Natural killer cell treated with Interleukin-12 subunit alpha and Interleukin-12 subunit beta and Interleukin-15 and Interleukin-18, amount 100 ng/mL, for 72 hours (primary cell): ENCODE results near the gene ECT2. TPM values are rescaled to one million over a fixed set of nuclear protein-coding genes. Genes with fewer than 3 reads are reported as not detected.
A peak's percentile ranks its signal among the peaks of the same experiment; 100 is the strongest.
"Not testable (repeated sequence)": the region's sequence is repeated elsewhere in the genome, so short reads cannot be mapped to it uniquely, and the experiment has no call there.

ENCODE experiments used
- ATAC-seq, 2 donors: fragments of 150-1000 bp; cut with Tn5 transposase in 1 of 2; sonication (Bioruptor Pico), chemical (Tn5 transposase) in 1 of 2; 2 replicates each; pipeline ENCODE4 v1.10.0; 2021
- DNase-seq: peaks from one replicate; pipeline ENCODE4 v3.0.0; 2022; ENCODE audit warnings: low spot score
- H3K27ac Mint-ChIP-seq, 2 donors: 1 replicate in 1 of 2; 2 replicates in 1 of 2; pipeline ENCODE4 v1.8.0; 2022; ENCODE audit warnings: mixed read lengths in 2 of 2, mild to moderate bottlenecking in 1 of 2, moderate library complexity in 1 of 2
- H3K27me3 Mint-ChIP-seq, 2 donors: 1 replicate in 1 of 2; 2 replicates in 1 of 2; pipeline ENCODE4 v1.8.0; 2022; ENCODE audit warnings: mixed read lengths in 2 of 2
- H3K36me3 Mint-ChIP-seq: one replicate; pipeline ENCODE4 v1.8.0; 2022; ENCODE audit warnings: mixed read lengths
- H3K4me1 Mint-ChIP-seq, 2 donors: 1 replicate in 1 of 2; 2 replicates in 1 of 2; pipeline ENCODE4 v1.8.0; 2022; ENCODE audit warnings: low read depth in 2 of 2, mixed read lengths in 2 of 2, mild to moderate bottlenecking in 1 of 2
- H3K4me3 Mint-ChIP-seq: one replicate; pipeline ENCODE4 v1.8.0; 2022; ENCODE audit warnings: mixed read lengths
- H3K9me3 Mint-ChIP-seq: 2 replicates; pipeline ENCODE4 v1.8.0; 2022; ENCODE audit warnings: mixed read lengths
- total RNA-seq, 2 donors: library from RNA; stranded (reverse); gene quantifications; one replicate each; pipeline ENCODE4 v1.2.3, GENCODE V29; 2022

The ECT2 gene
- total RNA-seq: 10 to 100 TPM; 27.8 to 59.7 TPM

- Mint-ChIP-seq H3K27me3 (no peaks in the 10 kb centered on the region), H3K36me3 (peaks cover 6% of the 10 kb centered on the region), H3K9me3 (no peaks in the 10 kb centered on the region), H3K4me1 (peaks cover 17 to 28% of the 10 kb centered on the region in 2 donors), H3K27ac (peak within 1 kb of the TSS; percentile 92 to 94), H3K4me3 (peak within 1 kb of the TSS; percentile 98)
- peak; percentile 97 for DNase-seq
- peak; percentile 99 to 100 for ATAC-seq
Measured at GRCh38 chr3:172750368-172751174, at the start of gene ECT2. ECT2 (plus strand) TSS chr3:172750726; CDS start chr3:172754531, 3,805 bp downstream.

GRCh38 chr3:172700936-172701455, 49.5 kb upstream of the ECT2 start:
- H3K27me3 Mint-ChIP-seq: no peaks in the 10 kb centered on the region

GRCh38 chr3:172701751-172702150, 48.8 kb upstream of the ECT2 start:
- DNase-seq: no peak
- Mint-ChIP-seq H3K4me1 (peaks cover 11 to 14% of the 10 kb centered on the region in 2 donors), H3K9me3 (no peaks in the 10 kb centered on the region), H3K36me3 (no peaks in the 10 kb centered on the region), H3K27me3 (no peaks in the 10 kb centered on the region), H3K4me3 (no peak overlapping the region), H3K27ac (no peak overlapping the region)
- no peak for ATAC-seq

More at GRCh38 chr3:172700936-172701455, 49.5 kb upstream of the ECT2 start:
- H3K9me3 Mint-ChIP-seq: no peaks in the 10 kb centered on the region
- ATAC-seq (no peak), DNase-seq (no peak)
- H3K27ac Mint-ChIP-seq: no peak overlapping the region
- H3K36me3 Mint-ChIP-seq: no peaks in the 10 kb centered on the region
- H3K4me1 Mint-ChIP-seq: peaks cover 11 to 14% of the 10 kb centered on the region in 2 donors
- H3K4me3 Mint-ChIP-seq: no peak overlapping the region

- Mint-ChIP-seq H3K27me3 (no peaks in the 10 kb centered on the region), H3K4me3 (no peak overlapping the region), H3K36me3 (no peaks in the 10 kb centered on the region), H3K27ac (no peak overlapping the region), H3K9me3 (no peaks in the 10 kb centered on the region), H3K4me1 (peaks cover 11 to 14% of the 10 kb centered on the region in 2 donors)
- ATAC-seq (no peak), DNase-seq (no peak)
Measured at GRCh38 chr3:172702256-172702655, 48.3 kb upstream of the ECT2 start.

- H3K27me3 Mint-ChIP-seq, H3K36me3 Mint-ChIP-seq: not testable (repeated sequence)
Measured at GRCh38 chr3:172702731-172703130, 47.8 kb upstream of the ECT2 start.

GRCh38 chr3:172704001-172704400, 46.5 kb upstream of the ECT2 start:
- Mint-ChIP-seq H3K36me3 (no peaks in the 10 kb centered on the region), H3K27ac (no peak overlapping the region), H3K27me3 (no peaks in the 10 kb centered on the region), H3K4me3 (no peak overlapping the region), H3K4me1 (peaks cover 8 to 12% of the 10 kb centered on the region in 2 donors), H3K9me3 (no peaks in the 10 kb centered on the region)
- ATAC-seq: no peak
- no peak for DNase-seq

More at GRCh38 chr3:172702731-172703130, 47.8 kb upstream of the ECT2 start:
- not testable (repeated sequence) for H3K4me3 Mint-ChIP-seq, ATAC-seq, DNase-seq, H3K27ac Mint-ChIP-seq, H3K9me3 Mint-ChIP-seq
- H3K4me1 Mint-ChIP-seq: peaks cover 11 to 14% of the 10 kb centered on the region in 2 donors

- no peak overlapping the region for H3K4me3 Mint-ChIP-seq
- no peaks in the 10 kb centered on the region for H3K36me3 Mint-ChIP-seq
- H3K27ac Mint-ChIP-seq: no peak overlapping the region
- peaks cover 15 to 22% of the 10 kb centered on the region in 2 donors for H3K4me1 Mint-ChIP-seq
- H3K9me3 Mint-ChIP-seq: no peaks in the 10 kb centered on the region
- no peaks in the 10 kb centered on the region for H3K27me3 Mint-ChIP-seq
- DNase-seq (no peak), ATAC-seq (no peak)
Measured at GRCh38 chr3:172705170-172705569, 45.4 kb upstream of the ECT2 start.

GRCh38 chr3:172707030-172707429, 43.5 kb upstream of the ECT2 start:
- Mint-ChIP-seq H3K36me3 (no peaks in the 10 kb centered on the region), H3K27ac (no peak overlapping the region), H3K4me1 (peaks cover 21 to 31% of the 10 kb centered on the region in 2 donors), H3K4me3 (no peak overlapping the region), H3K9me3 (no peaks in the 10 kb centered on the region), H3K27me3 (no peaks in the 10 kb centered on the region)
- DNase-seq (no peak), ATAC-seq (no peak)

GRCh38 chr3:172707967-172708366, 42.6 kb upstream of the ECT2 start:
- H3K36me3 Mint-ChIP-seq: no peaks in the 10 kb centered on the region

GRCh38 chr3:172708921-172709773, 41.4 kb upstream of the ECT2 start:
- Mint-ChIP-seq H3K9me3 (no peaks in the 10 kb centered on the region), H3K36me3 (no peaks in the 10 kb centered on the region), H3K4me1 (peaks cover 20 to 29% of the 10 kb centered on the region in 2 donors), H3K27ac (peak overlapping the region; percentile 54 to 91), H3K4me3 (peak overlapping the region; percentile 97), H3K27me3 (no peaks in the 10 kb centered on the region)
- ATAC-seq: no peak
- DNase-seq: no peak

More at GRCh38 chr3:172707967-172708366, 42.6 kb upstream of the ECT2 start:
- Mint-ChIP-seq H3K27ac (no peak overlapping the region), H3K27me3 (no peaks in the 10 kb centered on the region), H3K4me3 (no peak overlapping the region), H3K9me3 (no peaks in the 10 kb centered on the region), H3K4me1 (peaks cover 20 to 29% of the 10 kb centered on the region in 2 donors)
- DNase-seq (no peak), ATAC-seq (no peak)

- Mint-ChIP-seq H3K27ac (peak overlapping the region; percentile 54 to 91), H3K4me3 (peak overlapping the region; percentile 97), H3K9me3 (no peaks in the 10 kb centered on the region), H3K36me3 (no peaks in the 10 kb centered on the region), H3K27me3 (no peaks in the 10 kb centered on the region), H3K4me1 (peaks cover 20 to 29% of the 10 kb centered on the region in 2 donors)
- ATAC-seq (no peak), DNase-seq (no peak)
Measured at GRCh38 chr3:172709774-172710663, 40.5 kb upstream of the ECT2 start.

- Mint-ChIP-seq H3K27me3 (no peaks in the 10 kb centered on the region), H3K4me3 (peak within 1 kb of the TSS; percentile 97), H3K4me1 (peaks cover 20 to 29% of the 10 kb centered on the region in 2 donors), H3K27ac (peak within 1 kb of the TSS; percentile 54 to 91), H3K36me3 (no peaks in the 10 kb centered on the region), H3K9me3 (no peaks in the 10 kb centered on the region)
- DNase-seq (peak; percentile 87), ATAC-seq (peak; percentile 99 to 100)
Measured at GRCh38 chr3:172710664-172711453, 39.7 kb upstream of the ECT2 start, which contains the start of gene NCEH1. NCEH1 (minus strand) TSS chr3:172711067; CDS start chr3:172710984, 83 bp downstream.
